OCI-LY1 (cell line): ENCODE measurements around the gene SH3BP5L.

Experiments
- EZH2 ChIP-seq: fragments of 200-600 bp; sonication (generic), shearing (Covaris generic); IDR thresholded peaks from 2 replicates; pipeline ENCODE4 v1.8.0; 2017; ENCODE audit warnings: borderline replicate concordance, mixed run types, mild to moderate bottlenecking, antibody characterized with exemption, low read length, moderate library complexity, mixed read lengths
- TF ChIP-seq, protein P1 (sequence below): fragments of 200-600 bp; sonication (generic), shearing (Covaris generic); IDR thresholded peaks from 2 replicates; pipeline ENCODE4 v1.5.1; 2017; ENCODE audit warnings: mild to moderate bottlenecking, antibody characterized with exemption, low read length, moderate library complexity, mixed read lengths

DNA sequence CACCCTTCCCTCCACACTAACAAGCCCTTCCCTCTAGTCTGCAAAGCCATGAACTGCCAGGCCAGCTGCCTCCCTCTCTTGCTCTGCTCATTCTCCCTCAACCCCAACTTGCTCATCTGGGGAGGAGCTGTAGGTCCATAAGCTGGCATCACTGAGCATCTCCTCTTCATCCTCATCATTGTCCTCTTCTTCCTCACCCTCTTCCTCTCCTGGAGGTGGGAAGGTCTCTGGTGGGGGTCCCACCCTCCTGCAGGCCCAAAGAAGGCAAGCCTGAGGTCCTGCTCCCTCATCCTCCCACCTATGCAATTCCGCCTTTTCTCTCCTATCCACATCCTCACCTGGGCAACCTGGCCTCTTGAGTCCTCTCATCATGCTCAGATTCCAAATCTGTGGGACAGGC, 30.5 kb upstream of the SH3BP5L start:
- TF ChIP-seq, protein P1, sequence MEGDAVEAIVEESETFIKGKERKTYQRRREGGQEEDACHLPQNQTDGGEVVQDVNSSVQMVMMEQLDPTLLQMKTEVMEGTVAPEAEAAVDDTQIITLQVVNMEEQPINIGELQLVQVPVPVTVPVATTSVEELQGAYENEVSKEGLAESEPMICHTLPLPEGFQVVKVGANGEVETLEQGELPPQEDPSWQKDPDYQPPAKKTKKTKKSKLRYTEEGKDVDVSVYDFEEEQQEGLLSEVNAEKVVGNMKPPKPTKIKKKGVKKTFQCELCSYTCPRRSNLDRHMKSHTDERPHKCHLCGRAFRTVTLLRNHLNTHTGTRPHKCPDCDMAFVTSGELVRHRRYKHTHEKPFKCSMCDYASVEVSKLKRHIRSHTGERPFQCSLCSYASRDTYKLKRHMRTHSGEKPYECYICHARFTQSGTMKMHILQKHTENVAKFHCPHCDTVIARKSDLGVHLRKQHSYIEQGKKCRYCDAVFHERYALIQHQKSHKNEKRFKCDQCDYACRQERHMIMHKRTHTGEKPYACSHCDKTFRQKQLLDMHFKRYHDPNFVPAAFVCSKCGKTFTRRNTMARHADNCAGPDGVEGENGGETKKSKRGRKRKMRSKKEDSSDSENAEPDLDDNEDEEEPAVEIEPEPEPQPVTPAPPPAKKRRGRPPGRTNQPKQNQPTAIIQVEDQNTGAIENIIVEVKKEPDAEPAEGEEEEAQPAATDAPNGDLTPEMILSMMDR, result no peak
- no peak for TF ChIP-seq EZH2
